A549 treated with AZD2906 at 1 μM for 4 hours (cell line): ENCODE results near the gene JSRP1. TPM values are rescaled to one million over a fixed set of nuclear protein-coding genes. Genes with fewer than 3 reads are reported as not detected.

Source experiments
- total RNA-seq: library from RNA; stranded (reverse); fragments of 200-300 nt; extraction: Qiagen RNA extraction; gene quantifications from 5 replicates; pipeline ENCODE4 v1.2.3, GENCODE V29; 2022

The JSRP1 gene, protein sequence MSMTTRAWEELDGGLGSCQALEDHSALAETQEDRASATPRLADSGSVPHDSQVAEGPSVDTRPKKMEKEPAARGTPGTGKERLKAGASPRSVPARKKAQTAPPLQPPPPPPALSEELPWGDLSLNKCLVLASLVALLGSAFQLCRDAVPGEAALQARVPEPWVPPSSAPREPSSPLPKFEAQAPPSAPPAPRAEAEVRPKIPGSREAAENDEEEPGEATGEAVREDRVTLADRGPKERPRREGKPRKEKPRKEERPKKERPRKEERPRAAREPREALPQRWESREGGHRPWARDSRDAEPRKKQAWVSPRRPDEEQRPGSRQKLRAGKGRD
- 0.64 to 0.87 TPM (median 0.82 TPM) in 5 replicates for total RNA-seq

DNA sequence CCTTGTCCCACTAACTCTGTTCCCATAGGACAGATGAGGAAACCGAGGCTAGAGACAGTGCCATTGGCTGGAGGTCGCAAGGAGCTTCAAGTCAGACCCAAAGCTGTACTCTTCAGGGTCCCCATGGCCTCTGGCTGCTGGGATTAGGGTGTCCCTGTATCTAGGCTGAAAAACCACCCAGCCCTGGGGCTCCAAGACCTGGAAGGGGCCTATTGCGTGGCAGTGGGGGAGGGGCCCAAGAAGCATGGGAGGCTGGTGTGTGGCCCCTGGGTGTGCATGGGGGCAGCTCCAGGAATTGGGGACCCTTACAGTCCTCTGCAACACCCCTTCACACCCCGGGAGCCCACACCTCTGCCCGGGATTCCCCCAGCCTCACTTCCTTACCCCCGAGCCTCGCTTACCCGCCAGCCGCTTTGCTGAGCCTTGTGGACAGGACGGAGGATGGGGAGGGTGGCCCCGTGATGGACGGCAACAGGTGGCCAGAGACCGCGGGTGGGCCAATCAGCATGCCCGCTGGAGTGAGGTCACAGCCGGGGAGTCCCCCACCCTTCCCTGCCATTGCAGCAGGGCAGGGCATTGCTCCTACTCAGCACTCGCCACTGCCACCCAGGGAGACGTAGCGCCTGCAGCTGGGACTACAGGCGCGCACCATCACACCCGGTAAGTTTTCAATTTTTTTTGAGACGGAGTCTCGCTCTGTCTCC is at the start of gene JSRP1:
Gene JSRP1 (minus strand): TSS at position 436 of the 704 bp plus-strand sequence. CDS start 1,103 bp downstream, outside the sequence.

DNA sequence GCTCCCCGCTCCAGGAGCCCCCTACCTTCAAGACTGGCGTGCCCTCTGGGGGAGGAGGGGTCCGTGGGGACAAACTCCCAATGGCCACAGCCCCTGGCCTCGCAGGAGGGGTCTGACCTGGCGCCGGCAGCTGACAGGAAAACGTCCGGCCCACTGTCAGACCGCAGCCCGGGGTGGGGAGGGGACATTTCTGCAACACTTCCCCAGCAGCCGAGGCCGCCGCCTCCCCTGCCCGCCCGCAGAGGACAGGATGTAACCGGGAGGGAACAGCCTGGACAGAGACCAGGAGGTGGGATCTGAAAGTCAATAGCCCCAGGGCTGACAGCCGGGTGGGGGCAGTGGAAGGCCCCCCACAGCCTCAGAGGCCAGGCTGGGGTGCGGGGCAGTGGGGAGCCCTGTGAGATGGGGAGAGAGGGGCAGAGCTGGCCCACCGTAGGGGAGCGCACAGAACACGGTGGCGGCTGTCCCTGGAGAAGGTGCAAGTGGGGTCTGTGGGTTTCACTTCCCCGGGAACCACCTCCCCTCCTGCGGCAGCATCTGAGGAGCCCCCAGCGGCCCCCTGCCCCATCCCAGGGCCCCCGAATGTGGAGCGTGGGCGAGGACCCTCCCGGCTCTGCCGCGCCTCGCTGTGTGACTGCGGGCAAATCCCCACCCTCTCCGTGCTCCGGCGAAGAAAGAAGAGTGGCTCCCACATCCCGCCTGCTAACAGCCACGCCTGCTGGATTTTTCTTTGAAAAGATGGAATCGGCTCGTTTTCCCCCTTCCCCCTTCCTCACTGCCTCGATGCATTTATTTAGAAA is 26.0 kb upstream of the JSRP1 start, which contains the start of gene PEAK3:
Gene PEAK3 (minus strand): TSS at position 114 of the 800 bp plus-strand sequence. CDS start 1,244 bp downstream, outside the sequence.

GRCh38 chr19:2249010-2249866 is 7.0 kb downstream of the JSRP1 start, which contains the start of gene AMH:
AMH (plus strand) TSS chr19:2249323; CDS start chr19:2249333, 10 bp downstream.

GRCh38 chr19:2236314-2237050 is 19.7 kb downstream of the JSRP1 start, which contains the start of the genes PLEKHJ1 and SF3A2:
PLEKHJ1 (minus strand) TSS chr19:2236329; CDS start chr19:2236248, 81 bp downstream.
SF3A2 (plus strand) TSS chr19:2236824; CDS start chr19:2243419, 6,595 bp downstream.

Other genes starting within 250 kb of the JSRP1 start
- 34.0 to 49.1 TPM (median 45.1 TPM) in 5 replicates for gene BTBD2, start 240.7 kb downstream of the JSRP1 start, total RNA-seq
- 45.9 to 79.0 TPM (median 71.3 TPM) in 5 replicates for gene MKNK2, start 205.2 kb downstream of the JSRP1 start, total RNA-seq
- gene MOB3A, start 160.1 kb downstream of the JSRP1 start, total RNA-seq: 13.3 to 15.2 TPM (median 14.0 TPM) in 5 replicates
- gene IZUMO4, start 159.5 kb downstream of the JSRP1 start, total RNA-seq: 0.41 to 0.98 TPM (median 0.79 TPM) in 5 replicates
- 72.8 to 81.4 TPM (median 78.3 TPM) in 5 replicates for gene AP3D1, start 104.9 kb downstream of the JSRP1 start, total RNA-seq
- gene DOT1L, start 92.5 kb downstream of the JSRP1 start, total RNA-seq: 9.7 to 16.1 TPM (median 14.6 TPM) in 5 replicates
- gene PLEKHJ1, start 20.1 kb downstream of the JSRP1 start, total RNA-seq: 41.4 to 62.2 TPM (median 59.5 TPM) in 5 replicates
- gene SF3A2, start 19.6 kb downstream of the JSRP1 start, total RNA-seq: 70.5 to 76.5 TPM (median 73.0 TPM) in 5 replicates
- gene AMH, start 7.1 kb downstream of the JSRP1 start, total RNA-seq: 4.6 to 18.6 TPM (median 14.0 TPM) in 5 replicates
- 0.17 to 0.39 TPM (median 0.28 TPM) in 5 replicates for gene PEAK3, start 25.8 kb upstream of the JSRP1 start, total RNA-seq
- 0.04 to 0.06 TPM (median 0.05 TPM) in 5 replicates for gene LINGO3, start 51.7 kb upstream of the JSRP1 start, total RNA-seq
- 121 to 155 TPM (median 151 TPM) in 5 replicates for gene LSM7, start 72.2 kb upstream of the JSRP1 start, total RNA-seq
- 13.9 to 24.1 TPM (median 19.9 TPM) in 5 replicates for gene SPPL2B, start 72.3 kb upstream of the JSRP1 start, total RNA-seq
- 0.16 TPM in 1 of 5 replicates, not detected in the others for gene TMPRSS9, start 103.8 kb upstream of the JSRP1 start, total RNA-seq
- 48.6 to 139 TPM (median 122 TPM) in 5 replicates for gene TIMM13, start 171.2 kb upstream of the JSRP1 start, total RNA-seq
- gene LMNB2, start 200.5 kb upstream of the JSRP1 start, total RNA-seq: 65.5 to 84.6 TPM (median 76.3 TPM) in 5 replicates
- 97.0 to 127 TPM (median 119 TPM) in 5 replicates for gene GADD45B, start 219.7 kb upstream of the JSRP1 start, total RNA-seq